Spleen (tissue), 11 donors: Measurements from ENCODE around the gene CDCA5. TPM values are rescaled to one million over a fixed set of nuclear protein-coding genes. Genes with fewer than 3 reads are reported as not detected.

Experiments used
- DNase-seq: peaks from one replicate; pipeline ENCODE4 v3.0.0-alpha.2; 2020
- H3K27ac ChIP-seq, 8 donors: fragments of 200-600 bp; sonication (generic) in 7 of 8; 1 replicate in 4 of 8; 2 replicates in 4 of 8; pipeline versions ENCODE4 v1.5.0 to v1.8.0; 2016 to 2021; ENCODE audit warnings: inconsistent platforms in 4 of 8, mild to moderate bottlenecking in 4 of 8, moderate library complexity in 1 of 8
- H3K27me3 ChIP-seq, 7 donors: fragments of 200-600 bp; sonication (generic) in 6 of 7; replicated peaks in 1 of 7; 1 replicate in 4 of 7; 2 replicates in 3 of 7; pipeline versions ENCODE4 v1.5.0 to v1.8.0; 2016 to 2021; ENCODE audit warnings: inconsistent platforms in 3 of 7, mild to moderate bottlenecking in 1 of 7
- H3K36me3 ChIP-seq, 6 donors: fragments of 200-600 bp; sonication (generic) in 5 of 6; 1 replicate in 4 of 6; 2 replicates in 2 of 6; pipeline versions ENCODE4 v1.5.0 to v1.8.0; 2016 to 2021; ENCODE audit warnings: inconsistent platforms in 2 of 6
- H3K4me1 ChIP-seq, 6 donors: fragments of 200-600 bp; sonication (generic) in 5 of 6; 1 replicate in 3 of 6; 2 replicates in 3 of 6; pipeline versions ENCODE4 v1.5.0 to v1.8.0; 2016 to 2021; ENCODE audit warnings: inconsistent platforms in 3 of 6
- H3K4me3 ChIP-seq, 8 donors: fragments of 200-600 bp; sonication (generic) in 7 of 8; 1 replicate in 4 of 8; 2 replicates in 4 of 8; pipeline versions ENCODE4 v1.5.0 to v1.8.0; 2016 to 2021; ENCODE audit warnings: inconsistent platforms in 4 of 8, mild to moderate bottlenecking in 4 of 8, moderate library complexity in 2 of 8
- H3K9me3 ChIP-seq, 8 donors: fragments of 200-600 bp; sonication (generic) in 7 of 8; 1 replicate in 4 of 8; 2 replicates in 4 of 8; pipeline versions ENCODE4 v1.5.0 to v1.8.0; 2016 to 2021; ENCODE audit warnings: inconsistent platforms in 4 of 8
- POLR2A ChIP-seq, 3 donors: fragments of 450-650 bp; IDR thresholded peaks; one replicate each; pipeline ENCODE4 v1.5.1; 2017; ENCODE audit warnings: antibody characterized with exemption in 3 of 3, mild to moderate bottlenecking in 1 of 3
- POLR2AphosphoS5 ChIP-seq, 3 donors: sonication (generic); formaldehyde crosslinking; IDR thresholded peaks; one replicate each; pipeline ENCODE4 v1.5.1; 2017; ENCODE audit warnings: antibody characterized with exemption in 3 of 3
- whole genome bisulfite sequencing, 5 donors: extraction: QIAGEN DNeasy Blood & Tissue Kit in 3 of 5; methylation state at CpG; one replicate each; pipeline versions ENCODE4 v1.1.5 to v1.1.7; 2013 to 2018; 5-methylcytosine and 5-hydroxymethylcytosine counted together
- intact Hi-C: fragments of 100-400 bp; cut with DNase I; formaldehyde crosslinking; loops from one replicate; pipeline ENCODE4 v1.15.0; 2023; ENCODE audit warnings: low total_unique reads
- polyA plus RNA-seq, 3 donors: library from polyadenylated mRNA; stranded (reverse); fragments of 200-250 nt; gene quantifications; one replicate each; pipeline ENCODE4 v1.2.1, GENCODE V29; 2013
- total RNA-seq, 7 donors: library from RNA; depleted of rRNA in 3 of 7; stranded (reverse); fragments of >200 nt in 3 of 7; fragmentation: NEBNext Ultra II Directional in 4 of 7; extraction: Animal tissue kit (Norgen Biotek cat#: 25700) in 4 of 7; gene quantifications; one replicate each; pipeline versions ENCODE4 v1.1.0 to v1.2.1, GENCODE V29; 2016 to 2021
- TF ChIP-seq, protein P1 (sequence below), 11 experiments: fragments of 200-600 bp in 7 of 11; fragments of 450-650 bp in 4 of 11; sonication (generic) in 4 of 11; IDR thresholded peaks in 8 of 11; conservative IDR thresholded peaks in 3 of 11; 1 replicate in 7 of 11; 2 replicates in 4 of 11; pipeline versions ENCODE4 v1.4.0 to v1.8.0; 2016 to 2021; ENCODE audit warnings: antibody characterized with exemption in 11 of 11, inconsistent platforms in 4 of 11, mild to moderate bottlenecking in 1 of 11
- donor health status: healthy with polysubstance abuse.
- donor health status: DM: no; HTN: no; CAD: no; lungs with moderate emphysema.
- donor health status: DM: no; HTN: no; CAD: no.
- donor health status: Bipolar disorder and iron deficiency.
- donor health status: healthy.
- donor health status: DM: no; HTN: no; CAD: no.
- donor health status: DM: yes; HTN: yes; CAD: no.

The CDCA5 gene
- total and polyA plus RNA-seq, 10 donors, result 1.5 to 11.1 (median 5.3) TPM

- peaks cover 0 to 43% (median 15%) of the 10 kb centered on the region in 6 donors for H3K36me3 ChIP-seq
- 85 to 94% (median 87%) methylated on average over 6 of the region's 6 CpGs for WGBS, 5 donors
- H3K4me1 ChIP-seq, result peaks cover 7 to 80% (median 54%) of the 10 kb centered on the region in 6 donors
- no peaks in the 10 kb centered on the region for H3K27me3 ChIP-seq
- intact Hi-C loops, result no loop called here
- TF ChIP-seq, protein P1, sequence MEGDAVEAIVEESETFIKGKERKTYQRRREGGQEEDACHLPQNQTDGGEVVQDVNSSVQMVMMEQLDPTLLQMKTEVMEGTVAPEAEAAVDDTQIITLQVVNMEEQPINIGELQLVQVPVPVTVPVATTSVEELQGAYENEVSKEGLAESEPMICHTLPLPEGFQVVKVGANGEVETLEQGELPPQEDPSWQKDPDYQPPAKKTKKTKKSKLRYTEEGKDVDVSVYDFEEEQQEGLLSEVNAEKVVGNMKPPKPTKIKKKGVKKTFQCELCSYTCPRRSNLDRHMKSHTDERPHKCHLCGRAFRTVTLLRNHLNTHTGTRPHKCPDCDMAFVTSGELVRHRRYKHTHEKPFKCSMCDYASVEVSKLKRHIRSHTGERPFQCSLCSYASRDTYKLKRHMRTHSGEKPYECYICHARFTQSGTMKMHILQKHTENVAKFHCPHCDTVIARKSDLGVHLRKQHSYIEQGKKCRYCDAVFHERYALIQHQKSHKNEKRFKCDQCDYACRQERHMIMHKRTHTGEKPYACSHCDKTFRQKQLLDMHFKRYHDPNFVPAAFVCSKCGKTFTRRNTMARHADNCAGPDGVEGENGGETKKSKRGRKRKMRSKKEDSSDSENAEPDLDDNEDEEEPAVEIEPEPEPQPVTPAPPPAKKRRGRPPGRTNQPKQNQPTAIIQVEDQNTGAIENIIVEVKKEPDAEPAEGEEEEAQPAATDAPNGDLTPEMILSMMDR (IDR thresholded peaks at IDR 0.05 in 8 of 11, conservative IDR thresholded peaks at IDR 0.05 in 3 of 11), result no peak
- TF ChIP-seq POLR2AphosphoS5 (IDR thresholded peaks at IDR 0.05), result no peak
- no peak for TF ChIP-seq POLR2A (IDR thresholded peaks at IDR 0.05)
- no peak overlapping the region for H3K27ac ChIP-seq
- H3K4me3 ChIP-seq, result no peak overlapping the region
- no peak for DNase-seq
- H3K9me3 ChIP-seq, result no peaks in the 10 kb centered on the region
Observed at GRCh38 chr11:65042891-65043290, 40.9 kb downstream of the CDCA5 start.

GRCh38 chr11:65040847-65041622 lies 42.8 kb downstream of the CDCA5 start, which contains the start of gene SAC3D1:
TSS of gene SAC3D1 (plus strand) at chr11:65041210. CDS start at chr11:65041293, 83 bp downstream.
- Histone ChIP-seq H3K9me3 (no peaks in the 10 kb centered on the region), H3K4me3 (peak within 1 kb of the TSS; percentile 77 to 98 (median 93)), H3K36me3 (peaks cover 0 to 59% (median 30%) of the 10 kb centered on the region in 6 donors), H3K27me3 (no peaks in the 10 kb centered on the region), H3K4me1 (peaks cover 7 to 62% (median 40%) of the 10 kb centered on the region in 6 donors), H3K27ac (peak within 1 kb of the TSS; percentile 91 to 97 (median 94))
- TF ChIP-seq POLR2AphosphoS5 (IDR thresholded peaks at IDR 0.05) (peak; percentile 84 to 89 (median 86)), POLR2A (IDR thresholded peaks at IDR 0.05) (no peak)
- TF ChIP-seq, protein P1 (IDR thresholded peaks at IDR 0.05 in 8 of 11, conservative IDR thresholded peaks at IDR 0.05 in 3 of 11), result peak in 1 of 11 experiments; percentile 31
- intact Hi-C loops, result no loop called here
- peak; percentile 97 for DNase-seq
- WGBS, 5 donors, result 0 to 1% (median 0%) methylated on average over 2 to 91 of the region's 91 CpGs

DNA sequence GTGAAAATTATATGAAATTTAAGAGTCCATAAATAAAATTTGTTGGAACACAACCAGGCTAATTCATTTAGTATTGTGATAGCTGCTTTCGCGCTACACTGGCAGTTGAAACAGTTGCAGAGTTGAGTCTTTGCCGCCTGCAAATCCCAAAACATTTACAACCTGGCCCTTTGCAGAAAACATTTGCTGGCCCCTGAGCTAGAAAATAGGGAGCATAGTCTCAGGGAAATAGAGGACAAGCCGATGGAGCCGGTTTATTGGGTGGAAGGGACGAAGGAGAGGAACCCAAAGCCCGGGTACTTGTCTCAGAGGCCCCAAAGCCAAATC lies 43.4 kb downstream of the CDCA5 start:
- Histone ChIP-seq H3K4me3 (peak overlapping the region; percentile 77 to 98 (median 93)), H3K27ac (peak overlapping the region; percentile 91 to 97 (median 94)), H3K27me3 (no peaks in the 10 kb centered on the region), H3K4me1 (peaks cover 7 to 56% (median 40%) of the 10 kb centered on the region in 6 donors), H3K9me3 (no peaks in the 10 kb centered on the region), H3K36me3 (peaks cover 3 to 59% (median 36%) of the 10 kb centered on the region in 6 donors)
- intact Hi-C loops, result no loop called here
- TF ChIP-seq POLR2A (IDR thresholded peaks at IDR 0.05), result peak in 1 of 3 donors; percentile 3
- TF ChIP-seq, protein P1 (IDR thresholded peaks at IDR 0.05 in 8 of 11, conservative IDR thresholded peaks at IDR 0.05 in 3 of 11), result no peak
- WGBS, 5 donors, result 21 to 29% (median 25%) methylated on average over 6 to 7 of the region's 7 CpGs
- DNase-seq, result no peak

GRCh38 chr11:65036931-65037330 lies 46.9 kb downstream of the CDCA5 start:
- Histone ChIP-seq H3K4me3 (no peak overlapping the region), H3K27ac (no peak overlapping the region), H3K36me3 (peaks cover 4 to 78% (median 54%) of the 10 kb centered on the region in 6 donors), H3K27me3 (no peaks in the 10 kb centered on the region), H3K9me3 (no peaks in the 10 kb centered on the region), H3K4me1 (peaks cover 3 to 21% (median 15%) of the 10 kb centered on the region in 6 donors)
- no peak for DNase-seq
- WGBS, 5 donors, result 86 to 95% (median 93%) methylated on average over 6 of the region's 6 CpGs
- intact Hi-C loops, result no loop called here
- TF ChIP-seq, protein P1 (IDR thresholded peaks at IDR 0.05 in 8 of 11, conservative IDR thresholded peaks at IDR 0.05 in 3 of 11), result no peak
- no peak for TF ChIP-seq POLR2AphosphoS5 (IDR thresholded peaks at IDR 0.05)
- TF ChIP-seq POLR2A (IDR thresholded peaks at IDR 0.05), result no peak
